Activated naive CD8-positive, alpha-beta T cell treated with anti-CD3 and anti-CD28 coated beads for 36 hours (primary cell): ENCODE measurements around the gene ANKH. TPM values are rescaled to one million over a fixed set of nuclear protein-coding genes. Genes with fewer than 3 reads are reported as not detected.
"Not testable (repeated sequence)": the region's sequence is repeated elsewhere in the genome, so short reads cannot be mapped to it uniquely, and the experiment has no call there.

Source experiments
- DNase-seq: peaks from one replicate; pipeline ENCODE4 v3.0.0; 2021
- H3K27ac Mint-ChIP-seq: one replicate; pipeline ENCODE4 v1.8.0; 2022; ENCODE audit warnings: mild to moderate bottlenecking, moderate library complexity, mixed read lengths
- H3K27me3 Mint-ChIP-seq: one replicate; pipeline ENCODE4 v1.8.0; 2022; ENCODE audit warnings: mild to moderate bottlenecking, mixed read lengths
- H3K36me3 Mint-ChIP-seq: one replicate; pipeline ENCODE4 v1.8.0; 2021; ENCODE audit warnings: mild to moderate bottlenecking, mixed read lengths
- H3K4me1 Mint-ChIP-seq: one replicate; pipeline ENCODE4 v1.8.0; 2021; ENCODE audit warnings: mixed read lengths
- H3K4me3 Mint-ChIP-seq: one replicate; pipeline ENCODE4 v1.8.0; 2022; ENCODE audit warnings: mild to moderate bottlenecking, moderate library complexity, mixed read lengths
- H3K9me3 Mint-ChIP-seq: one replicate; pipeline ENCODE4 v1.8.0; 2022; ENCODE audit warnings: mixed read lengths
- total RNA-seq, 2 experiments: library from RNA; stranded (reverse); gene quantifications; one replicate each; pipeline ENCODE4 v1.2.3, GENCODE V29; 2021

ANKH gene
- total RNA-seq, 2 experiments from 2014 or later, result 82.5 to 84.6 TPM

DNA sequence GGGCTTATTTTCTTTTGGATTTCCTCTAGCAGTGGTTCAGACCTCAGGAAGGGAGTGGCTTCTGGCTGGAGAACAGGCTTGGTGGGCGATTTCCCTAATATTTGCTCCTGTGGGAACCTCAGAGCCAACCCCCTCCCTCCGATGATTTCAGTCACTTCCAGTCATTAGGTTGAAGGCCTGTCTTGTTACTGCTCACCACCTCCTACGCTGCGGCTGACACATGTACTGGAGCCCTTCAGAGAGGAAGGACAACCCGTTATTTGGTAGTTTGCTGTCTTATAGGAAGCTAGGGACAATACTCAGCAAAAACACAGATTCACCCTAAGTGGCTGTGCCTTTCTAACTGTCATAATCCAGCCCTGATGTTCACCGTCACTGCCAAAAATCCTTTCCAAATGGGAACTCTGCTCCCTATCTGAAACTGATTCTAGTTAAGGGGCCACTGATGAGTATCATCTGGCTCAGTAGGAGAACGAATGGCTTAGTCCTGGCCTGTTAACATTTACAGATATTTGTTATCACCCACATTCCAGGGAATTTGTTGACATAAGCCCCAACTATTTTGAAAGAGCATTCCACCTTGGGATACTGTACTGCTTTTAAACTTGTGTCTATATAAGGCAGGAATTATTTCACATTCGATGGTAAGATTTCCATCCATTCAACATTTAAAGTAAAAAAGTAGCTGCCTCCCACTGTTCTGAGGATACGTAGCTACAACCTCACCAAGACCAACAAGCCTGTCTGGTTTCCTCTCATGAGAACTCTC, 29.3 kb upstream of the ANKH start:
- Mint-ChIP-seq H3K4me3 (no peak overlapping the region), H3K9me3 (no peaks in the 10 kb centered on the region), H3K27me3 (no peaks in the 10 kb centered on the region), H3K36me3 (no peaks in the 10 kb centered on the region), H3K27ac (no peak overlapping the region), H3K4me1 (no peaks in the 10 kb centered on the region)
- DNase-seq, result no peak

DNA sequence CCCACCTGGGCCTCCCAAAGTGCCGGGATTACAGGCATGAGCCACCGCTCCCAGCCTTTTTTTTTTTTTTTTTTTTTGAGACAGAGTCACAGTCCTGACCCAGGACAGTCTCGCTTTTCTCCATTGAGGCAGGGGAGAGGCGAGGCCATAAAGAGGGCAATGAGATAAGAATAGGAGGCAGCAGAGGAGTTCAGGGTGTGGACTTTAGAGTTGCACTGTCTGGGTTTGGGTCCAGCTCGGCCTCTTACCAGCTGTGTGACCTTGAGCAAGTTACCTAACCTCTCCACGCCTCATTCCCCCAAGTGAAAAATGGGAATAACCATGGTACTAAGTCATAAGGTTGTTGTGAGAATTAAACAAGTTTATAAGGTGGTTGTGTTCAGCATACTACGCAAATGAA, 24.6 kb upstream of the ANKH start:
- Mint-ChIP-seq H3K4me1 (no peaks in the 10 kb centered on the region), H3K9me3 (no peaks in the 10 kb centered on the region), H3K4me3 (peak overlapping the region; percentile 1), H3K27ac (no peak overlapping the region), H3K36me3 (no peaks in the 10 kb centered on the region), H3K27me3 (no peaks in the 10 kb centered on the region)
- no peak for DNase-seq

DNA sequence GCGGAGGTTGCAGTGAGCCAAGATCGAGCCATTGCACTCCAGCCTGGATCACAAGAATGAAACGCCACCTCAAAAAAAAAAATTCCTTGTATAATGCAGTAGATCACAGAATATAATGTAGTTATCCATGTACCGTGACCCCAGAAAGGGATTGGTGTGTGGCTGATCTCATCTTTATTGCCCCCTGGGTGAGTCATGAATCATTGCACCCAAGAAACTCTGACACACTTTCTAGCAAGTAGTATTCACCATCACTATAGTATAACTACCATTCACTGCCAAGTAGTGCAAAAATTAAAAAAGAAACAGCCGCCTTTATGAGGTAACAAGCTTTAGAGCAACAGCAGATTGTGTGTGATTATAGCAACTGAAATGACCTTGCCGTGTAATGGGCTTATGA, 23.7 kb upstream of the ANKH start:
- H3K36me3 Mint-ChIP-seq, result no peaks in the 10 kb centered on the region
- no peak overlapping the region for H3K4me3 Mint-ChIP-seq
- H3K27me3 Mint-ChIP-seq, result no peaks in the 10 kb centered on the region
- H3K27ac Mint-ChIP-seq, result no peak overlapping the region
- H3K9me3 Mint-ChIP-seq, result no peaks in the 10 kb centered on the region
- no peaks in the 10 kb centered on the region for H3K4me1 Mint-ChIP-seq
- no peak for DNase-seq

DNA sequence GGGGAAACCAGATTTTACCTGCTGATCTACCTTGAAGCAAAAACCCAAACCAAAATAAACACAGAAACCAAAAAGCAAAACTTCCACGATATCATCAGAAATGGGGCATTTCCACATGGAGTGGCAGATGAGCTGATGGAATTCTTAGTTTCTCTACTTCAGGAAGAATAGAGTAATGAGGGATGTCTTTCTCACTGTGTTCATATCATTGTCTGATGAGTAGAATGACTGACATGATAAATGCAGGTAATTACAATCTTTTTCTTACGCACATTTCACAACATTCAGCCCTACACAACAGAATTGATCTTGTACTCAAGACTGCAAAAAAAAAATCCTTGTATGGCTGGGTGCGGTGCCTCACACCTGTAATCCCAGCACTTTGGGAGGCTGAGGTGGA, 23.2 kb upstream of the ANKH start:
- no peaks in the 10 kb centered on the region for H3K4me1 Mint-ChIP-seq
- no peaks in the 10 kb centered on the region for H3K27me3 Mint-ChIP-seq
- H3K4me3 Mint-ChIP-seq, result no peak overlapping the region
- no peaks in the 10 kb centered on the region for H3K36me3 Mint-ChIP-seq
- H3K27ac Mint-ChIP-seq, result no peak overlapping the region
- DNase-seq, result no peak
- no peaks in the 10 kb centered on the region for H3K9me3 Mint-ChIP-seq

DNA sequence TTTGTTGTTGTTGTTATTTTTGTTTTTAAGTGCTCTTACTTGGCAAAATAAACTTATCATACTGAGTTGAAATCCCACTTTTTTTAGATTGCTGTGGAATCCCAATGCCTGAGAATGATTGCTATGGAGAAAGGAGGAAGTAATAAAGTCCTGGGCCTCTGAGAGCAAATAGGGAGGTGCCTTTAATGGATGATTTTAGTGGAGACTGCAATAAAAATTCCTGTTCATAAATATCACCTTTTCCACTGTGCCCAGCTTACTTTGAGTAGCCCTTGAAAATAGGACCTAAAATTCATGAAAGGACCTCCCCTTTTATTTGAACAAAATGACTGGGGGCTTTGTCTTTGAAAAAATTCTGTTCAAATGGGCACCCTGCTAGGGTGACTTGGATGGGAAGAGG, 21.8 kb upstream of the ANKH start:
- no peak for DNase-seq
- Mint-ChIP-seq H3K4me3 (no peak overlapping the region), H3K27ac (no peak overlapping the region), H3K4me1 (no peaks in the 10 kb centered on the region), H3K27me3 (no peaks in the 10 kb centered on the region), H3K36me3 (no peaks in the 10 kb centered on the region), H3K9me3 (no peaks in the 10 kb centered on the region)

DNA sequence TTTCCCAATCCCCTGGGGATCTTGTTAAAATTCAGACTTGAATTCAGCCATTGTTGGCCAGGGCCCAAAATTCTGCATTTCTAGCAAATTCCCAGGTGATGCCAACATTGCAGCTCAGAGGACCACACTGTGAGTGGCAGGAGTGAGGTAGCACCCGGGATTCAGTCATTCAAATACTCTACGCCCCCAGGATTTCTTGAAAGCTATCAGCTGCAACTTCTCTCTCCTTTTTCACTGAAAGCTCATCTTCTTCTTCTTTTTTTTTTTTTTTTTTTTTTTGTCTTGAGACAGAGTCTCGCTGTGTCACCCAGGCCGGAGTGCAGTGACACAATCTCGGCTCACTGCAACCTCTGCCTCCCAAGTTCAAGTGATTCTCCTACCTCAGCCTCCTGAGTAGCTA, 19.3 kb upstream of the ANKH start:
- H3K36me3 Mint-ChIP-seq, result no peaks in the 10 kb centered on the region
- H3K27me3 Mint-ChIP-seq, result no peaks in the 10 kb centered on the region
- H3K9me3 Mint-ChIP-seq, result no peaks in the 10 kb centered on the region
- DNase-seq, result no peak
- no peak overlapping the region for H3K4me3 Mint-ChIP-seq
- H3K27ac Mint-ChIP-seq, result no peak overlapping the region
- no peaks in the 10 kb centered on the region for H3K4me1 Mint-ChIP-seq

DNA sequence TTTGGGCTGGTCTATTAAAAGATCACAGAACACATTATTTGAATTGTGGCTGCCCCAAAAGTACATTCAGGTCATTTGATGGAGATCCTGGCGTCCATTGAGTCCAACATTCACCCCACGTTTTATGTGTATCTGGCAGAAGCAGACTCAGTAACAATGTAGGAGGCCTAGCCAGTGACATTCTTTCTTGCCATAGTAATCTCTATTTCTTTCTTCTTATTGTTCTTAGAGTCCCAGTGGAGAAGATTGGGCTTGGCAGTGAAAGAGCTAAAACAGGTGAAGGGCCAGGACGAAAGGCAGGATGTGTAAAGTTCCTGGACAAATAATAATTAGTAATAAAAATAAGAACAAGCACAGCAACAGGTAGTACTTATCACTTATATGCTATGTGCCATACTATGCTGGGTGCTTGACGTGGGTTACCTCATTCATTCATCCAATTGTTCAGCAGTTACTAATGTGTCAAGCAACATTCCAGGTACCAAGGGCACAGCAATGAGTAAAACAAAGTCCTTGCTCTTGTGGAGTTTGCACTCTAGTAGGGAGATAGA, 12.6 kb upstream of the ANKH start:
- Mint-ChIP-seq H3K9me3 (no peaks in the 10 kb centered on the region), H3K4me1 (no peaks in the 10 kb centered on the region), H3K27me3 (no peaks in the 10 kb centered on the region), H3K4me3 (no peak overlapping the region), H3K36me3 (no peaks in the 10 kb centered on the region), H3K27ac (no peak overlapping the region)
- DNase-seq, result no peak

DNA sequence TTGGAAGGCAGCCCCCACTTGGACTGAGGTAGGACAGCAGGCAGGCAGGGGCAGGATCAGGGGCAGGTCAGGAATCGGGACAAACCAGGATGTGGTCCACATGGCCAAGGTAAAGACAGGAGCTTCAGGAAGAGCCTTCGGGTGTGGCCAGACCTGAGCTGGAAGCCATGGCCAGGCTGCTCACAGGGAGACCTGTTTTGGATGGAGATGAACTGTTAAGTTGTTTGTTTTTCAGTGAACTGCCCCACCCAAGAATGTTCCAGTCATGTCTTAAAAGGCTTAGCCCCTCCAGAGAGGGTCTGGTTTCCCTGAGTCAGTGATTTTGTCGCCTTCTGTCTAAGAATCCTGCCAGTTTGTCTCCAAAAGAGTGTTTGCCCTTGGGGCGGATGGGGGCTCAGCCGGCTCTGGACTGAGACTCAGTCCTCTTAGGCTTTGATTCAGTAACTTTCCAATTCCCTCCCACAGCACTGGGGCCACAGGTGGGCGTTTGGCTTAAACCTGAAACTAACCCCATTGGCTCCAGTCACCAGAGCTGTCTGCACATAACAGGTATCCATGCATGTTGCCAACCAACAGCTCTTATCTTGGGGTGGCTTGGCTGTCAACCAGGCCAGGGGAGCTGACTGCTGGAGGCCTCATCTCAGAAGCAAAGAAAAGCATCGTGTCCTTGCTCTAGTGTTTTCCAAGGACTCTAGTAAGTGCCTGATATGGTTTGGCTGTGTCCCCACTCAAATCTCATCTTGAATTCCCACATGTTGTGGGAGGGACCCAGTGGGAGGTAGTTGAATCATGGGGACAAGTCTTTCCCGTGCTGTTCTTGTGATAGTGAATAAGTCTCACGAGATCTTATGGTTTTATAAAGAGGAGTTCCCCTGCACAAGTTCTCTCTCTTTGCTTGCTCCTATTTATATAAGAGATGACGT, 11.3 kb upstream of the ANKH start:
- Mint-ChIP-seq H3K9me3 (no peaks in the 10 kb centered on the region), H3K27me3 (no peaks in the 10 kb centered on the region), H3K36me3 (no peaks in the 10 kb centered on the region), H3K4me1 (no peaks in the 10 kb centered on the region), H3K27ac (no peak overlapping the region), H3K4me3 (no peak overlapping the region)
- DNase-seq, result no peak

DNA sequence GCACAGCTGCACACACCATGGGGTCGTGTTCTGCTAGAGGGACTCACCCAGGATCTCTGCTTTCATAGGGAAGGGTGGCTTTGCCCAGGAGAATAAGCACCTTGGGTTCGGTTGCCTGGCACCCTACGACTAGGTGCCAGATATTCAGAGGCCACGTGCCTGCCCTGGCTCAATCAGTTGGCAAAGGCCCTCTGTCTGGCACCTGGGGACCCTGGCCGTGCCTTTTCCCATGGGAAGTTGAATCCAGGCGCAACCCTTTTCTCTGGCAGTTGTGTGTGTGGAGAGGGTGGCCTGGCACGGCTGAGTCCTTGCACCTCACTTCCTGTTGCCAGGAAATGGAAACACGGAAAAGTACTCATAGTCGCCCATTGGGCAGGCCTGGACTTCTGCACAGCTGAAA, 10.2 kb upstream of the ANKH start:
- Mint-ChIP-seq H3K27ac (no peak overlapping the region), H3K4me1 (no peaks in the 10 kb centered on the region), H3K36me3 (no peaks in the 10 kb centered on the region), H3K4me3 (no peak overlapping the region), H3K27me3 (no peaks in the 10 kb centered on the region), H3K9me3 (no peaks in the 10 kb centered on the region)
- no peak for DNase-seq

DNA sequence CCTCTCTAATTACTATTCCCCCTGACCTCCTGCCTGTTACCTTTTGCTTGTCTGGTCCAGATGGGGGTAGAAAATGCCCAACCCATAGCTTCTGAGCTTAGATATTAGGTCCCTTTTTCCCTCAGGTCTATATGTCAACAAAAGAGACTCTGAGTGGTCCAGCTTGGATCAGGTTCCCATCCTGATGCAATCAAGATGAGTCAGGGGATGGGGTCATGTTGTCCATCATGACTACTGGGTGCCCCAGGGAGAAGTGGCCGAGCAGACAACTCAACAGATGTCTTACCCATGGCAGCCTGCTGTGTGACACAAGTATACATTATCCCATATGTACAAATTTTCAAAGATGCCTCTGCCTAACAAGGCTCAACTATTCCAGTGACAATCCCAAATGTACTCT, 9.1 kb upstream of the ANKH start:
- H3K4me1 Mint-ChIP-seq, result no peaks in the 10 kb centered on the region
- H3K36me3 Mint-ChIP-seq, result no peaks in the 10 kb centered on the region

DNA sequence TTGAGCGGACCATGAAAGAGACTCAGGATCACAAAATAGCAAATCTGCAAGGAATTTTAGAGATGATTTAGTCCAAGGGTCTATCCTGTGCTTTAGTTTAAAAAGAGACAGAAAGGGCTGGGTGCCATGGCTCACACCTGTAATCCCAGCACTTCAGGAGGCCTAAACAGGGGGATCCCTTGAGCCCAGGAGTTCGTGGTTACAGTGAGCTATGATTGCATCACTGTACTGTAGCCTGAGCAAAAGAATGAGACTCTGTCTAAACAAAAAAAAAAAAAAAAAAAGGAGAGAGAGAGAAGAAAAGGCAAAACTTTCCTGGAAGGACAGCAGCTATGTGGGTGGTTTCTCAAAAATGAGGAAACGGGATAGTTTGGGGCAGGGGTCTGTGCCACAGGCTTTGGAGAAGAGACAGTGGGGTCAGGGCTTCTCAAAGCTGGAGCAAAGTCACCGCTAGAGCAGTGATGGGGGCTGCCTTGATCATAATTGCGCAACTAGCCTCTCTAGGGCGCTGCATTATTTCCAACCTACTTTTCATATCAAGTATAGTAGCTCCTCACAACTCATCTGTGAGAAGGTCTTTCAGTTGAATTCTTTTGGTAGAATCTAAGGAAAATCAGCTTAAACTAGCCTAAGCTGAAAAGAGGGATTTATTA, 8.5 kb upstream of the ANKH start:
- Mint-ChIP-seq H3K27ac (no peak overlapping the region), H3K4me1 (no peaks in the 10 kb centered on the region), H3K9me3 (no peaks in the 10 kb centered on the region), H3K27me3 (no peaks in the 10 kb centered on the region), H3K4me3 (no peak overlapping the region), H3K36me3 (no peaks in the 10 kb centered on the region)
- DNase-seq, result no peak

More for the DNA sequence above, 9.1 kb upstream of the ANKH start:
- Mint-ChIP-seq H3K9me3 (no peaks in the 10 kb centered on the region), H3K27ac (no peak overlapping the region), H3K27me3 (no peaks in the 10 kb centered on the region), H3K4me3 (no peak overlapping the region)
- no peak for DNase-seq

DNA sequence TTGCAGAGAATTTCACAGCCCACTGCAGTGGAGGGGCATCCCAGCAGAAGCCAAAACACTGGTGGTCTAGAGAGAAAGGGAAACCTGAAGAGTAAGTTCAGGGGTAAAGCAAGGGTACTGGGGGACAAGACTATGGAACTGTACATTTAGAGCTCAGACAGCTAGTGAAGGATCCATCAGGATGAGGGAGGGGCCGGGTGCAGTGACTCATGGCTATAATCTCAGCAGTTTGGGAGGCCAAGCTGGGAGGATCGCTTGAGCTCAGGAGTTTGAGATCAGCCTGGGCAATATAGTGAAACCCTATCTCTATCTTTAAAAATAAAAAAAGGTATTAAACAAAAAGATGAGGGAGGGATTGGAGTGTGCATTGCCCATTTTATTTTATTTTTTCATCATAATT, 7.8 kb upstream of the ANKH start:
- Mint-ChIP-seq H3K27ac (no peak overlapping the region), H3K27me3 (no peaks in the 10 kb centered on the region), H3K4me3 (no peak overlapping the region), H3K36me3 (no peaks in the 10 kb centered on the region), H3K4me1 (no peaks in the 10 kb centered on the region), H3K9me3 (no peaks in the 10 kb centered on the region)
- DNase-seq, result no peak

DNA sequence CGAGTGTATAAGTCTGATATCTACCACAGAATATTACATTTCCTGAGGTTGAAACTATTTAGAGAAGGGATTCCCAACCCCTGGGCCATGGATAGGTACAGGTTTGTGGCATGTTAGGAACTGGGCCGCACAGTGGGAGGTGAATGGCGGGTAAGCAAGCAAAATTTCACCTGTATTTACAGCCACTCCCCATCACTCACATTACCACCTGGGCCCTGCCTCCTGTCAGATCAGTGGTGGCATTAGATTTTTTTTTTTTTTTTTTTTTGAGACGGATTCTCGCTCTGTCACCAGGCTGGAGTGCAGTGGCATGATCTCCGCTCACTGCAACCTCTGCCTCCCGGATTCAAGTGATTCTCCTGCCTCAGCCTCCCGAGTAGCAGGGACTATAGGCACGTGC, 6.6 kb upstream of the ANKH start:
- H3K4me1 Mint-ChIP-seq, H3K27ac Mint-ChIP-seq, DNase-seq, H3K4me3 Mint-ChIP-seq, H3K9me3 Mint-ChIP-seq, H3K36me3 Mint-ChIP-seq, H3K27me3 Mint-ChIP-seq: not testable (repeated sequence)

DNA sequence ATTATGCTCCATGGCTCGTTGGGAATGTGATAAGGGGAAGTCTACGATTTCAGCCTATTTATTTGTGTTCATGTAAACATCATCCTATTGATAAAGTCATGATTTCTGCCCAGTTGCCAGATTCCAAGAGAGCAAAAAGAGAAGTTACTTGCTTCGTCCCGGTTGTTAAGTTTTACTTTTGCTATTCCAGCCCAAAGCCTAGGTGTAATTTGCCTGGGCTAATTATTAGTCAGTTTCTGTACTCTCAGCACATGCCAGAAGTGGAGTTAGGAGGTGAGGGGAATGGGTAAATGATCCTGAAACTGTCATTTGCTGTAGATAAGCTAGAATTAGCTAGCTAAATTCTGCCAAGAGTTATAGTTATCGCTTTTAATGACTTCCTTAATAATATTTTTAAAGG, 4.5 kb upstream of the ANKH start:
- DNase-seq, result no peak
- no peak overlapping the region for H3K4me3 Mint-ChIP-seq
- no peak overlapping the region for H3K27ac Mint-ChIP-seq
- H3K4me1 Mint-ChIP-seq, result peaks cover 2% of the 10 kb centered on the region
- no peaks in the 10 kb centered on the region for H3K36me3 Mint-ChIP-seq
- no peaks in the 10 kb centered on the region for H3K27me3 Mint-ChIP-seq
- no peaks in the 10 kb centered on the region for H3K9me3 Mint-ChIP-seq

DNA sequence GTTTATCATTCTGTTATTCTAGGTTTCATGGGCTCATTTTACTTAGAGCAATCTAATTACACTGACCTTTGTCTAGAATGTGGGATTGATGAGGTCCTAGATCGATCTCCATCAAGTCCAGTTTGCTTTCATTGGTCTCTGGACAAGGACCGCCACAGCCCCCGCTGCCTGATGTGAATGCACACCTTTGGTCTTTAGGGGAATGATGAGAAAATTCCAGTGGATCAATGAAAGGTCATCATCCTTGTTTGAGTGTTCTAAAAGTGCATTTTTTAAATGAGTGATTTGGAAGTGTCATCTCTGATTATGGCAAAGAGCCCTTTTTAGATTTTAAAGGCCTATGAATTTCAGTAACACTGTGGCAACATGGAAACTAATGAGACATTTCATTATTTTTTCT, 2.2 kb upstream of the ANKH start:
- Mint-ChIP-seq H3K4me3 (no peak overlapping the region), H3K4me1 (peaks cover 19% of the 10 kb centered on the region)

More for the DNA sequence above, 2.2 kb upstream of the ANKH start:
- H3K27ac Mint-ChIP-seq, result no peak overlapping the region
- H3K27me3 Mint-ChIP-seq, result no peaks in the 10 kb centered on the region
- peaks cover 10% of the 10 kb centered on the region for H3K36me3 Mint-ChIP-seq
- no peaks in the 10 kb centered on the region for H3K9me3 Mint-ChIP-seq
- DNase-seq, result no peak
